Activated B cell treated with CpG ODN at 0.5 μM for 24 hours (primary cell): ENCODE data around the gene SNRNP25. TPM values are rescaled to one million over a fixed set of nuclear protein-coding genes. Genes with fewer than 3 reads are reported as not detected.

Experiments
- ATAC-seq: fragments of 200-7000 bp; cut with Tn5 transposase; one replicate; pipeline ENCODE4 v1.10.0; 2021; ENCODE audit warnings: low read depth, mild to moderate bottlenecking, moderate library complexity
- CTCF ChIA-PET: fragments of 350-600 bp; sonication (Branson Sonifier 250); formaldehyde crosslinking; loops from one replicate; lab custom pipeline; 2021; ENCODE audit warnings: antibody characterized with exemption; lab: Charles Lee
- POLR2A ChIA-PET: fragments of 350-600 bp; sonication (Branson Sonifier 250); formaldehyde crosslinking; loops from one replicate; lab custom pipeline; 2021; ENCODE audit warnings: antibody characterized with exemption; lab: Charles Lee
- DNase-seq: peaks from one replicate; pipeline ENCODE4 v3.0.0; 2022
- H3K27ac Mint-ChIP-seq: one replicate; pipeline ENCODE4 v1.8.0; 2020; ENCODE audit warnings: mixed read lengths
- H3K27me3 Mint-ChIP-seq: one replicate; pipeline ENCODE4 v1.8.0; 2021; ENCODE audit warnings: mixed read lengths
- H3K36me3 Mint-ChIP-seq: one replicate; pipeline ENCODE4 v1.8.0; 2021; ENCODE audit warnings: low read depth, mixed read lengths
- H3K4me1 Mint-ChIP-seq: one replicate; pipeline ENCODE4 v1.8.0; 2021; ENCODE audit warnings: mixed read lengths
- H3K4me3 Mint-ChIP-seq: one replicate; pipeline ENCODE4 v1.8.0; 2020; ENCODE audit warnings: mild to moderate bottlenecking, mixed read lengths
- H3K9me3 Mint-ChIP-seq: one replicate; pipeline ENCODE4 v1.8.0; 2020; ENCODE audit warnings: mixed read lengths
- intact Hi-C: fragments of 100-400 bp; cut with micrococcal nuclease; formaldehyde crosslinking; loops from one replicate; pipeline ENCODE4 v1.15.1; 2024
- total RNA-seq: library from RNA; stranded (reverse); gene quantifications from 2 replicates; pipeline ENCODE4 v1.2.3, GENCODE V29; 2022
- TF ChIP-seq, protein P1 (sequence below): fragments of 200-600 bp; IDR thresholded peaks from one replicate; pipeline ENCODE4 v1.8.0; 2022; ENCODE audit warnings: antibody characterized with exemption, mild to moderate bottlenecking

The SNRNP25 gene
- total RNA-seq, 1 donor from 2014 or later: 34.9 TPM

DNA sequence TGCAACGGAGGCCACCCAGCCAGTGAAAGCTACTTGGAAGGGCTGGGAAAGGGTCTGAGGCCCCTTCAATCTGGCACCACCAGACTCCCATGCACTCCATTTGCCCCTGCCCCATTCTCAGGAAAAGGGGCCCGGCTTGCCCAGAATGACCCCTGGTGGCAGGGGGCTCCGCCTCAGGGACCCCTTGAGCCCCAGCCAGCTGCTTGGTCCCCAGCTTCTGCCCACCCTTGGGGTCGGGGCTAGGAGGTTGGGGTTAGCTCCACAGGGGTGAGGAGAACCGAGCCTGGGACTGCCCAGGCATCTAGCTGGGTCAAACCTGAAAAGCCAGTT, 17.5 kb downstream of the SNRNP25 start:
- DNase-seq: no peak
- Mint-ChIP-seq H3K4me3 (peak overlapping the region; percentile 53), H3K36me3 (no peaks in the 10 kb centered on the region), H3K9me3 (no peaks in the 10 kb centered on the region), H3K4me1 (peaks cover 13% of the 10 kb centered on the region), H3K27ac (no peak overlapping the region), H3K27me3 (peaks cover 20% of the 10 kb centered on the region)
- TF ChIP-seq, protein P1, sequence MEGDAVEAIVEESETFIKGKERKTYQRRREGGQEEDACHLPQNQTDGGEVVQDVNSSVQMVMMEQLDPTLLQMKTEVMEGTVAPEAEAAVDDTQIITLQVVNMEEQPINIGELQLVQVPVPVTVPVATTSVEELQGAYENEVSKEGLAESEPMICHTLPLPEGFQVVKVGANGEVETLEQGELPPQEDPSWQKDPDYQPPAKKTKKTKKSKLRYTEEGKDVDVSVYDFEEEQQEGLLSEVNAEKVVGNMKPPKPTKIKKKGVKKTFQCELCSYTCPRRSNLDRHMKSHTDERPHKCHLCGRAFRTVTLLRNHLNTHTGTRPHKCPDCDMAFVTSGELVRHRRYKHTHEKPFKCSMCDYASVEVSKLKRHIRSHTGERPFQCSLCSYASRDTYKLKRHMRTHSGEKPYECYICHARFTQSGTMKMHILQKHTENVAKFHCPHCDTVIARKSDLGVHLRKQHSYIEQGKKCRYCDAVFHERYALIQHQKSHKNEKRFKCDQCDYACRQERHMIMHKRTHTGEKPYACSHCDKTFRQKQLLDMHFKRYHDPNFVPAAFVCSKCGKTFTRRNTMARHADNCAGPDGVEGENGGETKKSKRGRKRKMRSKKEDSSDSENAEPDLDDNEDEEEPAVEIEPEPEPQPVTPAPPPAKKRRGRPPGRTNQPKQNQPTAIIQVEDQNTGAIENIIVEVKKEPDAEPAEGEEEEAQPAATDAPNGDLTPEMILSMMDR: no peak
- ChIA-PET CTCF (interaction anchor here (1.6 to 5.2 kb wide), 2 partner anchors 25 to 36 kb away, joined by 5 to 32 read pairs; no protein-coding TSS in a partner anchor), POLR2A (interaction anchor here (0.6 to 1.1 kb wide), 2 partner anchors 18 to 19 kb away, joined by 3 to 4 read pairs; partner anchors contain the start of genes POLR3K and SNRNP25)
- ATAC-seq: no peak
- intact Hi-C loops: no loop called here

DNA sequence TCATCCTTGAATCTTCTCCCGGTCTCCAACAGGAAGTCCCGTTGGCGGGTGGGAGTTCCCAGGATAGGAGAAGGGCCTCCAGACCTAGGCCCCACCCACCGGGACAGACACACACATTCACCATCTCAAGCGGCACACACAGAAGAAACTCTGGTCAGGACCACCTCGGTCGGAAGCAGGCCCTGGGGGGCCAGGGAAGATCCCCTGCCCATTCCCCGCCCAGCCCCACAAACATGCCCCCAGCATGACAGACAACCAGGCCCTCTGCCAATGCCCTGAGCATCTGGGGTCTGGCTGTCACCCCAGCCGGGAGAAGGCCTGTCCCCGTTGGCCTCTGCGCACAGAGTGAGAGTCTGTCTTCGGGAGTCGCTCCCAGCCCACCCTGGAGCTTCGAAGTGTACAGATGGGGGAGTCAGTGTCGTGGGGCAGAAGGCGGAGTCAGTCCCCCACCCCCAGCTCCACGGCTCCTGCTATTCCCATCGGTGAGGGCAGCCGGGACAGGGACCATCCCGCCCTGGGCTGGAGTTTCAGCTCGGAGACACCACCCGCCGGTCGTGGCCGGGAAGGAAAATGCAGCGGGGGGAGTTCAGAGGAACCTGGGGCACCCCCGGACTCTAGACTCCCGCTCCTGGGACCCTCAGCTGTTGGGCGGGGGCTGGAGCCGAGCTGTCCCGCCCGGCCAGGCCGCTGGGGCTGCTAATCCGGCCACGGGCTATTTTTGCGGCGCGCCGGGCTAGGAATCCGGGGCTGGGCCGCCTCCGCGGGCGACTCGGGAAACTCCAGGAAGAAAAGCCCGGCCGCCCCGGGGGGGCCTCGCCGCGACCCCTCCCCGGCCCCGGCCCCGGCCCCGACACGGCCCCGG, 18.1 kb downstream of the SNRNP25 start:
- intact Hi-C loops: no loop called here
- no peak overlapping the region for H3K27ac Mint-ChIP-seq

DNA sequence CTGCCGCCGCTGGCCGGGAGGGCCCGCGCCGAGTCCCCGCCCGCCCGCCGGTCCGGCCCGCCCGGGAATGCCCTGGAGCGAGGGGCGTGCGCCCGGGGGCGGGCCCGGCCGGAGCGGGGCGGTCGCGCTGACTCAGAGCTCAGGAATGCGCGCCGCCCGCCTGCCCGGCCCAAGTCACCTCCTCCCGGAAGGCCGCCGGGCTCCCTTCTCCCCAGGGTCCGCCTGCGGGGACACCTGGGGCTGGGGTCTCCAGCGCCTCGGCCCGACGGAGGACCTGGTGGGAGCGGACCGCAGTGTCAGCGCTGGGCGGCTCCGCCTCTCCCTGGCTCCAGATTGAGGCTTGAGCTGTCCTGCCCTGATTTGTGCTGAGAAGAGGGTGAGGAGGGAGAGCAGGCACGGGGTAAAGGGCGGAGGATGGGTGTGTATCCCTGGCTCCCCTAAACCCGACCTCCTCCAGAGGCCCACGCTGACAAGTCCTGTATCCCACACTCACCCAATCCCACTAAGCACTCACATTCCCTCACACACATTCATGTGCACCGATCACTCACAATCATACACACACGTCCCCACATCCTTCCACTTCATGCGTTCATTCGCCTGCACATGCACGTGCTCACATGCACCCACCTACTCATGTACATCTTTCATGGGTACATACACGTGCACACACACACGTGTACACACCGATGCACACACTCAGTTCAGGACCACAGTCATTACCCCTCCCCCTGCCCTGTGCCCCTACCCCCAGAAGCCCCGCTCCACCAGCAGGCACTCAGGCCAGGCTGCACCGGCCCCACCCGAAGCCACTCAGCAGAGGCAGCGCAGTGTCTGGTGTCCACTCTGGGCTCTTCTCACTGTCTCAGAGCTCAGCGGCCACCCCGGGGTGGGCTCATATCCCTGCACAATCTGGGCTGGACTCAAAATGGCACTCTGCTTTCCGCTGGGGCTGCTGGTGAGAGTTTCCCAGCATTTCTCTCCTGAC, 19.2 kb downstream of the SNRNP25 start, which contains the start of gene RHBDF1:
RHBDF1 (minus strand) TSS at position 71 of the 988 bp plus-strand sequence. CDS start 7,616 bp downstream, outside the sequence.
- ATAC-seq (peak; percentile 63), DNase-seq (no peak)
- ChIA-PET CTCF (interaction anchor here (1.4 to 5.2 kb wide), 3 partner anchors 12 to 34 kb away, joined by 3 to 32 read pairs (median 3); no protein-coding TSS in a partner anchor), POLR2A (interaction anchor here (1.7 kb wide), 1 partner anchor 19 kb away, joined by 4 read pairs; the partner anchor contains the start of genes POLR3K and SNRNP25)
- intact Hi-C loops: no loop called here
- Mint-ChIP-seq H3K4me1 (peaks cover 25% of the 10 kb centered on the region), H3K27me3 (peaks cover 20% of the 10 kb centered on the region), H3K4me3 (peak within 1 kb of the TSS; percentile 60), H3K27ac (no peak within 1 kb of the TSS), H3K36me3 (no peaks in the 10 kb centered on the region), H3K9me3 (no peaks in the 10 kb centered on the region)
- TF ChIP-seq, protein P1: no peak

More for the DNA sequence above, 18.1 kb downstream of the SNRNP25 start:
- H3K36me3 Mint-ChIP-seq: no peaks in the 10 kb centered on the region
- ChIA-PET POLR2A (interaction anchor here (0.6 to 1.7 kb wide), 3 partner anchors 18 to 19 kb away, joined by 3 to 4 read pairs (median 4); partner anchors contain the start of genes POLR3K and SNRNP25), CTCF (interaction anchor here (1.4 to 5.2 kb wide), 3 partner anchors 13 to 35 kb away, joined by 3 to 32 read pairs (median 3); no protein-coding TSS in a partner anchor)
- peaks cover 20% of the 10 kb centered on the region for H3K27me3 Mint-ChIP-seq
- TF ChIP-seq, protein P1: no peak
- no peaks in the 10 kb centered on the region for H3K9me3 Mint-ChIP-seq
- H3K4me1 Mint-ChIP-seq: peaks cover 19% of the 10 kb centered on the region
- peak overlapping the region; percentile 53 for H3K4me3 Mint-ChIP-seq
- no peak for DNase-seq
- ATAC-seq: no peak

DNA sequence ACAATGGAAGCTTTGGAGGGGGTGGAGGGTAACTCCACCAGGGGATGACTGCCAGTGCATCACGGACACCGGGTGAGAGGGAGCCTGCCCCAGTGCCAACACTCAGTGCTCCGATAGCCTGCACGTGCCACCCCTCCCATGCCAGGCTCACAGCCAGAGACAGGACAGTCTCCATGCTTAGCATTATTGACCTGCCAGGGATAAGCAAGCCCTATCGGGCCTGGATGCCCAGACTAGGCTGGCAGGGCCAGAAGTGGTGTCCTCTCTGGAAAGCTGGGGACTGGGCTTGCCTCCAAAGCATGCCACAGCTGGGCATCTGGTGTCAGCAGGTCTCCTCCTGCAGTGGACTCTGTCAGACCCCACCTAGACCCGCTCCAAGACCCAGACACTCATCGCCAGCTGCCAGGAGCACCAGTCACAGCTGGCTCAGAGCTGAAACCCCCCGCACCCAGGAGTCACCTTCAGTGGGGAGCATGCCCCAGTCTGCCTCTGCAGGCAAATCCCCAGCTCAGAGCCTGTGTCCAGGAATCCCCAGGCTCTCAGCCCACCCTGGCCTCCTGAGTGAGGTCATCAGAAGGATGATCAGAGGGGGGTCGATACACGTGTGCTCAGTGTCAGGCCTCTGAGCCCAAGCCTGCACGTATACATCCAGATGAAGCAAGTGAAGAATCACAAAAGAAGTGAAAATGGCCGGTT, 20.6 kb downstream of the SNRNP25 start:
- H3K4me1 Mint-ChIP-seq: peaks cover 32% of the 10 kb centered on the region
- H3K9me3 Mint-ChIP-seq: no peaks in the 10 kb centered on the region
- peaks cover 1% of the 10 kb centered on the region for H3K36me3 Mint-ChIP-seq
- POLR2A ChIA-PET: interaction anchor here (1.1 kb wide), 1 partner anchor 21 kb away, joined by 3 read pairs; the partner anchor contains the start of gene POLR3K
- peaks cover 20% of the 10 kb centered on the region for H3K27me3 Mint-ChIP-seq
- TF ChIP-seq, protein P1: no peak
- CTCF ChIA-PET: interaction anchor here (0.8 to 1.4 kb wide), 2 partner anchors 22 to 33 kb away, joined by 3 to 6 read pairs; no protein-coding TSS in a partner anchor
- DNase-seq (no peak), ATAC-seq (no peak)
- no peak overlapping the region for H3K4me3 Mint-ChIP-seq
- intact Hi-C loops: no loop called here
- H3K27ac Mint-ChIP-seq: no peak overlapping the region
